Nephron (organoid): ENCODE results near the gene TADA1.

ENCODE experiments used
- H3K27ac Mint-ChIP-seq, 3 experiments: 2 replicates each; pipeline ENCODE4 v1.8.0; 2020; ENCODE audit warnings: mixed read lengths in 3 of 3, mild to moderate bottlenecking in 2 of 3, moderate library complexity in 1 of 3
- H3K27me3 Mint-ChIP-seq: 2 replicates; pipeline ENCODE4 v1.8.0; 2021; ENCODE audit warnings: low read depth, mild to moderate bottlenecking, moderate library complexity, mixed read lengths
- H3K36me3 Mint-ChIP-seq: 2 replicates; pipeline ENCODE4 v1.8.0; 2020; ENCODE audit warnings: low read depth, mixed read lengths
- H3K4me1 Mint-ChIP-seq: 2 replicates; pipeline ENCODE4 v1.8.0; 2020; ENCODE audit warnings: mixed read lengths
- H3K4me3 Mint-ChIP-seq, 3 experiments: 2 replicates each; pipeline ENCODE4 v1.8.0; 2020; ENCODE audit warnings: mild to moderate bottlenecking in 3 of 3, mixed read lengths in 3 of 3, moderate library complexity in 2 of 3
- H3K9me3 Mint-ChIP-seq: 2 replicates; pipeline ENCODE4 v1.8.0; 2020; ENCODE audit warnings: mixed read lengths
- TF ChIP-seq, protein P1 (sequence below), 3 experiments: fragments of 200-600 bp; sonication (generic); IDR thresholded peaks; one replicate each; pipeline ENCODE4 v1.5.0; 2021; ENCODE audit warnings: antibody characterized with exemption in 3 of 3; ENCODE audit not compliant: unreplicated experiment in 3 of 3

Gene TADA1, protein sequence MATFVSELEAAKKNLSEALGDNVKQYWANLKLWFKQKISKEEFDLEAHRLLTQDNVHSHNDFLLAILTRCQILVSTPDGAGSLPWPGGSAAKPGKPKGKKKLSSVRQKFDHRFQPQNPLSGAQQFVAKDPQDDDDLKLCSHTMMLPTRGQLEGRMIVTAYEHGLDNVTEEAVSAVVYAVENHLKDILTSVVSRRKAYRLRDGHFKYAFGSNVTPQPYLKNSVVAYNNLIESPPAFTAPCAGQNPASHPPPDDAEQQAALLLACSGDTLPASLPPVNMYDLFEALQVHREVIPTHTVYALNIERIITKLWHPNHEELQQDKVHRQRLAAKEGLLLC

DNA sequence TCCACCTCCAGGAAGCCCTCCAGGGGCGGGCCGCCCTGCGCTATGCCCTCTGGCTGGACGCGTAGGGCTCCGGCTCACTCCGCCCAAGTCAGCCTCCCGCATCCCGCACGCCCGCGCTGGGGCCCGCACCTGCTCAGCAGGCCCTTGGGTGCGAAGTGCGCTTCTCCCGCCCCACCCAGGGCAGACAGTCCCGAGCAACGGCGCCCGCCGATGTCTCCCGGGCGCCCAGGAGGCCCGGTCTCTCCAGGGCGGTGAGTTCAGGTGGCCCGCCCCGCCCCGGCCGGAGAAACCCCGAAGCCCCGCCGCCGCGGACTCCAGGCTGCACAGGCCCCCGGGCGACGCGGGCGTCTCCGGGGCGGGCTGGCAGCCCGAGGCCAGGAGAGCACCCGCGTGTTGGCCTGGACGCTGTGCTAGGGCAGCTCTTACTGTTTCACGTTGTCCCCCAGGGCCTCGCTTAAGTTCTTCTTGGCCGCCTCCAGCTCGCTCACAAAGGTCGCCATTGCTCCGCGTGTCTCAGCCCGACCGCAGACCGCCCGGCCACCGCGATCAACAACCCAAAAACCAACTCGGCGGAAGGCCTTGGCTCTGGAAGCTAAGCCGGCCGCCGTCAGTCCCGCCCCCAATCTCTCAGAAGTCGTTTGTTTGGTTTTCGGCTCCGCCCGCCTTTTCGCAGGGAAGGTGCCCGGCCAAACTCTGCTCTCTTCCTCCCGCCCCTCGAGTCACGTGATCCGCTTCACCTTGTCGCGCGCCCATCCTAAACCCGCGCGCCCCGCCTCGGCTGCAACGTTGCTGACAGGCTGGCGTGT is at the start of gene TADA1:
TSS of gene TADA1 (minus strand) at position 531 of the 806 bp plus-strand sequence. CDS start at position 500, 31 bp downstream.
- TF ChIP-seq, protein P1, sequence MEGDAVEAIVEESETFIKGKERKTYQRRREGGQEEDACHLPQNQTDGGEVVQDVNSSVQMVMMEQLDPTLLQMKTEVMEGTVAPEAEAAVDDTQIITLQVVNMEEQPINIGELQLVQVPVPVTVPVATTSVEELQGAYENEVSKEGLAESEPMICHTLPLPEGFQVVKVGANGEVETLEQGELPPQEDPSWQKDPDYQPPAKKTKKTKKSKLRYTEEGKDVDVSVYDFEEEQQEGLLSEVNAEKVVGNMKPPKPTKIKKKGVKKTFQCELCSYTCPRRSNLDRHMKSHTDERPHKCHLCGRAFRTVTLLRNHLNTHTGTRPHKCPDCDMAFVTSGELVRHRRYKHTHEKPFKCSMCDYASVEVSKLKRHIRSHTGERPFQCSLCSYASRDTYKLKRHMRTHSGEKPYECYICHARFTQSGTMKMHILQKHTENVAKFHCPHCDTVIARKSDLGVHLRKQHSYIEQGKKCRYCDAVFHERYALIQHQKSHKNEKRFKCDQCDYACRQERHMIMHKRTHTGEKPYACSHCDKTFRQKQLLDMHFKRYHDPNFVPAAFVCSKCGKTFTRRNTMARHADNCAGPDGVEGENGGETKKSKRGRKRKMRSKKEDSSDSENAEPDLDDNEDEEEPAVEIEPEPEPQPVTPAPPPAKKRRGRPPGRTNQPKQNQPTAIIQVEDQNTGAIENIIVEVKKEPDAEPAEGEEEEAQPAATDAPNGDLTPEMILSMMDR (IDR thresholded peaks at IDR 0.05; ENCODE audit: unreplicated experiment in 3 of 3) = no peak
- H3K27me3 Mint-ChIP-seq = peaks cover 7% of the 10 kb centered on the region
- peak within 1 kb of the TSS; percentile 43 to 97 (median 92) for H3K27ac Mint-ChIP-seq
- peaks cover 24% of the 10 kb centered on the region for H3K4me1 Mint-ChIP-seq
- no peaks in the 10 kb centered on the region for H3K9me3 Mint-ChIP-seq
- H3K36me3 Mint-ChIP-seq = peaks cover 4% of the 10 kb centered on the region
- peak within 1 kb of the TSS; percentile 93 to 97 (median 96) for H3K4me3 Mint-ChIP-seq

DNA sequence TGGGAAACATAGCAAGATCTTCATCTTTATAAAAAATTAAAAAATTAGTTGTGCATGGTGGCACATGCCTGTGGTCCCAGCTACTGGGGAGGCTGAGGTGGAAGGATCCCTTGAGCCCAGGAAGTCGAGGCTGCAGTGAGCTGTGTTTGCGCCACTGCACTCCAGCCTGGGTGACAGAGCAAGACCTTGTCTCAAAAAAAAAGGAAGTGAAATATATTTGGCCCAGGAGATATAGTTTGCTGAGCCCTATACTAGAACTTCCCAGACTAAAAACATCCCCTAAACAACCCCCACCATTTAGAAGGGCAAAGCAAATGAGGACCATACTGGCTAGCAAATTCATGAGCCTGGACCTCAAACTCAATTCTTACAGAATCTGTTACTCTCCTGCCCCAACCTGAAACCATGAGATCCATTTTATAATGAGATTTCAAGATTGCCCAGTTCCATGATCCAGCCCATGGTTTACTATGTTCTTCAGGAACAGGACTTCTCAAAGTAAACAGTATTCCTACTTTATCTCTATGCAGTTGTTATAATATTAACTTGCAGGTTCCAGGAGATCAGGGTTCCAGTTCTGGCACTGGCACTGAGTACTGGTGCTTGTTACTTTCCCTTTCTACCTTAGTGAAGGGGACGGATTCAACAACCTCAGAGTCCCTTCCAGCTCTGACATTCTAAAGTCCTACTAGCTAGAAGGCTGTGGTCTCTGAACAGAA is 48.9 kb upstream of the TADA1 start:
- Mint-ChIP-seq H3K27ac (no peak overlapping the region), H3K4me3 (no peak overlapping the region), H3K27me3 (peaks cover 39% of the 10 kb centered on the region), H3K36me3 (peaks cover 5% of the 10 kb centered on the region), H3K4me1 (peaks cover 22% of the 10 kb centered on the region), H3K9me3 (peaks cover 6% of the 10 kb centered on the region)
- TF ChIP-seq, protein P1 (IDR thresholded peaks at IDR 0.05; ENCODE audit: unreplicated experiment in 3 of 3) = no peak

DNA sequence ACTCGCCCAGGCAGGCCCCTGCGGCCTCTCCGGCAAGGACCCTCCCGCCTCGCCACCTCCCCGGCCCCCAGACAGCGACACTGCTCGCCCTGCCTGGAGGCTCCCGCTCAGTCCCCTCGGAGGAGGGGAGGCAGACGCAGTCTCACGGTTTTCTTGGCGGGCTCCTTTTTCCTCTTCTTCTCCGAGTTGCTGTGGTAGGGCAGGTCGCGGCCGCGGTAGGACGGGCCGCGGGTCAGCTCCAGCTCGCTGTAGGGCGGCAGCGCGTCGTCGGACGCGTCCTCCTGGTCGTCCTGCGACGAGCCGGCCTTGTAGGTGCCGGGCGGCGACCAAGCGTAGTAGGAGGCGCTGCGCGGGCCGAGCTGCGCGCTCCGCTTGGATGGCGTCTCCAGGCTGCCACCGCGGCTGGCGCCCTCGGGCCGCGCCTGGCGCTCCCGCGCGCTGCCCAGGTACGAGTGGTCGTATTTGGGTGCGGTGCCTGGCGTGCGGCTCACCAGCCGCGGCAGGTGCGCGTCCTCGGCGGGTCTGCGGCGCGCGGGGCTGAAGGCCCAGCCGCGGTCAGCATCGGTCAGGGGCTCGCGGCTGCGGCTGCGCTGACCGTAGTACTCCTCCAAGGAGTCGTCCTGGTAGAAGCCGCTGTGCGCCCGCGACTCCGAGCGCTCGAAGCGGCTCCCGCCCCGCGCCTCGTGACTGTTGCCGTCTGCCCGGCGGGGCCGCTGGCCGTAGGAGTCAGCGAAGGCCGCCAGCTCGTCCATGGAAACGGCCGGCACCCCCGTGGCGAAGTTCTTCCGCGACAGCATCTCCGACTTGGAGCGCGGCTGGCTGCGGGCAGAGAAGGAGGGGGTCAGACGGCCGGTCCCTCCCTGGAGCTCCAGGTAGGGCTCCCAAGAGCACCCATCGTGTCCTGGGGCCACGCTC is 44.8 kb upstream of the TADA1 start:
- Mint-ChIP-seq H3K27me3 (peaks cover 69% of the 10 kb centered on the region), H3K9me3 (no peaks in the 10 kb centered on the region), H3K4me3 (peak overlapping the region; percentile 79 to 81 (median 79)), H3K27ac (no peak overlapping the region), H3K36me3 (peaks cover 2% of the 10 kb centered on the region), H3K4me1 (peaks cover 5% of the 10 kb centered on the region)
- TF ChIP-seq, protein P1 (IDR thresholded peaks at IDR 0.05; ENCODE audit: unreplicated experiment in 3 of 3) = no peak

DNA sequence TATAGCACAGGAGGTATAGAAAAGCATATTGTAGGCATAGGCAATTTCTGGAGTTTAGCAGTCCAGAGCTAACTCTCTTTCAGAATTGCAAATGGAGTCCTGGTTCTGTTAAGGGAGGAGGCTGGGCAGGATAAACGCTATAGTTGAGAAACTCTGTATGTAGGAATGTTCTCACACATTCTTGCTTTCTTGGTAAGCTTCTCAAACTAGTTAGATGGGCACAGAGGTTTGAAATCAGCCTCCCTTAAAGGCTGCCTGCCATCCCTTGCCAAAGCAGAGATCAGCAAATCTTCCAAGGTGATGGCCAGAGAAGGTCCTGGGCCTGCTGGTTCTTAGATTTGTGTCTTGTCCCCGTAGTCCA is 42.9 kb upstream of the TADA1 start:
- Mint-ChIP-seq H3K9me3 (no peaks in the 10 kb centered on the region), H3K36me3 (no peaks in the 10 kb centered on the region), H3K4me1 (no peaks in the 10 kb centered on the region), H3K4me3 (peak overlapping the region in 1 of 3 experiments; percentile 38), H3K27ac (no peak overlapping the region), H3K27me3 (peaks cover 72% of the 10 kb centered on the region)
- TF ChIP-seq, protein P1 (IDR thresholded peaks at IDR 0.05; ENCODE audit: unreplicated experiment in 3 of 3) = no peak
